ENCODE data around the gene HECTD4.

HECTD4 gene

DNA sequence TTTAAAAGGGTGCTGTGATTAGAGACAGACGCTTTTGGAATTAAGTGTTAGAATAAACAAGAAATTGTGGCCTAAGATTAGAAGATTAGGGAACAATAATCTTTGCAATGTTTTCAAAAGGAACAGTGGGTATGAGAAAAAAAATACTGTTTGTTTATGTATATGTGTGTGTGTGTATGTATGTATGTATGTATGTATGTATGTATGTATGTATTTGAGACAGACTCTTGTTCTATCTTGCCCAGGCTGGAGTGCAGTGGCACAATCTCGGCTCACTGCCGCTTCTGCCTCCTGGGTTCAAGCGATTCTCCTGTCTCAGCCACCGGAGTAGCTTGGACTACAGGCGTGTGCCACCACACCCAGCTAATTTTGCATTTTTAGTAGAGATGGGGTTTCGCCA lies 175.3 kb downstream of the HECTD4 start:
- no peak for DNase-seq (ENCODE audit: low spot score)

DNA sequence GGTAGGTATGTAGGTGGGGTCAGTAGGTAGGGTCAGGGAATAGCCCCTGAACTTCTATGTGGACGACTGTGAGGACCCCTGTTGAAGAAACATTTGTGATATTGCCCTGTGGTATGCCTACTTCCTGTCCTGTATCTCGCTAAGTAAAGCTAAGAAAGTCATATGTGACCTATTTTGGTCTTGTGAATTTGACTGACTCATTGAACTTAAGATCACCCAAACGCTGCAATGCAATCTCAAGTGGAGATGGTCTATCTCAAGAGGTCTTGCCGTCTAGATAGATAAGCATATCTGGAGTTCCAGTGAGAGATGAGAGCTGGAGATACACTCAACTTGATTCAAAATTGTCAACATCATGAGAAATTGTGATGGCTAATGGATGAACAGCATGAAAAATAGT lies 183.1 kb downstream of the HECTD4 start:
- DNase-seq (ENCODE audit: low spot score) = no peak

DNA sequence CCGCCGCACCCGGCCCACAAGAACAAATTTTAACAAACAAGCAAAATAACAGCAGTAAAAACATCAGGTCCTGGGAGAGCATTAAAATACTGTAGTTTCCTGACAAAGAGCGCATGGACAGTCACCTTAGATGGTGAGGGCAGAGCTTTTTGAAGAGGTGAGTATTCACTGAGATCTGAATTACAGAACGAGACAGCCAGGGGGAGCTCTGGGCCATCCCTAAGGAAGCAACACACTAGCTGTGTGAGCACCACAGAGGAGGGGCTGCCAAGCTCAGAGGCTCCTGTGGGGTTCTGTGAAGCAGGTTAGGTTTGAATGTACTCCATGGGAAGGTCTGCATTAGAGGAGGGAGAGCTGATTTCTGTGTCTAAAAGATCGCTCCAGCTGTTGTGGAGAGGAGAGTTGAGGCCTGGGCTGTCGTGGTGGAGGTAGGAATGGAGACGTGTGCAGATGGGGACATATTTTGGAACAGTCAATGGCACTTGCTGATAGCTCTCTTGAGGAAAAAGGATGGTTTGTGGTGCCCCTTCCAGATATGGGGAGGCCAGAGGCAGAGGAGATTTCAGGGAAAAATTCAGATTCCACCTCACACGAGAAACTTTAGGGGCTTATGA lies 184.0 kb downstream of the HECTD4 start:
- peak; percentile 83 for DNase-seq (ENCODE audit: low spot score)

DNA sequence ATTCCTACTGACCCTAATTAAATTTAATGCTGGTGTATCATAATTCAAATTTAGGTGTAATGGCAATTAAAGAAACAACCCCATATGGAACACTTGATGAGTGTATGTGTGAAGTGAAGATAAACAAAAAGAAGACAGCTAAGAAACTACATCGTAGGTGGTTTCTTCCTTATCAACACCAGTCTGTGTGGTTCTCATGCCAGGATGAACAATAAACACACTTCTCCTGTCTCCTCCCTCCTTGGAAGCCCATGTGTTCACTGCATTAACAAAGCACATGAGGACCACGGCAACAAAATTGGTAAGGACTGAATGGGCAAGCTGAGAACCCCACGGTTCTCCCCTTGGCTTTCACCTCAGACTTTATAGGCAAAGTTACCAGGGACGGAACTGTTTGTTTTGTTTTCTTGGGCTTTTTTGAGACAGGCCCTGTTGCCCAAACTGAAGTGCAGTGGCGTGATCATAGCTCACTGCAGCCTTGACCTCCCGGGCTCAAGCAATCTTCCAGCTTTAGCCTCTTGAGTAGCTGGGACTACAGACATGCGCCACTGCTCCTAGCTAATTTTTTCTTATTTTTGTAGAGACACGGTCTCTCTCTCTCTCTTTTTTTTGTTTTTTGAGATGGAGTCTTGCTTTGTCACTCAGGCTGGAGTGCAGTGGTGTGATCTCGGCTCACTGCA lies 185.9 kb downstream of the HECTD4 start:
- no peak for DNase-seq (ENCODE audit: low spot score)

DNA sequence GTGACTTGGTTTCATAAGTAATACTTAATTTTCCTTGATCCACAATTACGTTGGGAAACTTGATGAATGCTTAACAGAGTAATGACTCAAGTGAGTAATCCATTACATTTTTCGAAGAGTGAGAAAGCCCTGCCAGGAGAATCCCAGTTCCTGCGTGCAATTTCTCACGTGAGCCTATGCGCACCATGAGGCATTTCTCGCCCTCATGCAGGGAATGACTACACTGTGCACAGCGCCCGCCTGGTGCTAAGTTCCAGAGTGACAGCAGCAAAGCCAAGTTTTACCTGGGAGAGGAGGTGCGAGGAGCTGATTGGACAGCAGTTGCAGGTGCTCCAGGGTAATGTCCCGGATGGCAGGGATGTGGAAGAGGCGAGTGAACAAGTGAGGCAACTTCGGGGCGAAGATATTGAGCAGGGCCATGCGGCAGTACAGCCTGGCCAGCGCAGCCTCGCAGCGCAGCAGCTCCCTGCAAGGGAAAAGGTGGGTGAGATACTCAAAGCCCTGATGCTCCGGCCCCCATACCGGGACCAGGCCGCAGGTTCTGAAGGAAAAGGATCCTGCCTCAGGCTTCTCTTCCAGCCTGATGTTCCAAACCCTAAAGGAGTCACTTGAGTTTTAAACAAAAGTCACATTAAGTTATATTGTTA lies 187.5 kb downstream of the HECTD4 start:
- DNase-seq (ENCODE audit: low spot score) = no peak

DNA sequence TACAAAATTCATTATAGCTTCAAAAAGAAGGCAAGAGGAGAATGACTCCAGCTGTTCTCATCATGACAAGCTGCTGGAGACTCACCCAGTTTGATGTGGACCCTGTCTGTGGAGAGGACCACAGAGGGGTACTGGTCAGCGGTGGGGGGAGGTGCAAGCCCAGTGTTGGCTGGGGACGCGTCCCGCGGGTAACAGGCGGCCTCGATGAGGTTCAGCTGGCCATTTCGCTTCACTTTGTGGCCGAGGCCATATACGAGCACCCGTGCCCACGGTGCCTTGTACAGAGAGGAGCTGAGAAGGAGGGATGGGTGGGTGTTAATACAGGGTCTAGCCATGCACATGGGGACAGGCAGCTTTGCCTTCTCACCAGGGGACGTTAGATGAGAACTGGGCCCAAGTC lies 189.8 kb downstream of the HECTD4 start:
- DNase-seq (ENCODE audit: low spot score) = no peak

DNA sequence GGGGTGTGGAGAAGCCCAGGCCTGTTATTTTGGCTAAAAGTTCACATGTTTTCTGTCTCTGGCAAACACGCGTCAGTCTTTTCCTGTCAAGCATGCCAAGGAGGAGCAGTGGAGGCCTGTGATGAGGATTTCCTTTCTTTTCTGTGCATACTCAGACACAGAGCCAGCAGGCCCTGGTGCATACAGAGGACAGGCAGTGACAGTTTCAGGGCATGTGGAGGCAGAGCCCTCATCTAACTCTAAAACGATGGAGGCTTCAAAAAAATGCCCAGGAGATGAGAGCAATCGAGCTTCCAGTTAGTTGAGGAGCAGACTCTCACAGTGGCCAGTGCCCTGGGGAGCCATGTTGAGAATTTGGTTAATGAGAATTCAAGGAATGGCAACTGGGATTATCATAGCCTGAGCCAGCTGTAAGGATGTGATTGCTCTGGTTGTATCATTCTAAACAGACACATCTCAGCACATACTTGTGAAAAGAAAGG lies 190.3 kb downstream of the HECTD4 start:
- no peak for DNase-seq (ENCODE audit: low spot score)

DNA sequence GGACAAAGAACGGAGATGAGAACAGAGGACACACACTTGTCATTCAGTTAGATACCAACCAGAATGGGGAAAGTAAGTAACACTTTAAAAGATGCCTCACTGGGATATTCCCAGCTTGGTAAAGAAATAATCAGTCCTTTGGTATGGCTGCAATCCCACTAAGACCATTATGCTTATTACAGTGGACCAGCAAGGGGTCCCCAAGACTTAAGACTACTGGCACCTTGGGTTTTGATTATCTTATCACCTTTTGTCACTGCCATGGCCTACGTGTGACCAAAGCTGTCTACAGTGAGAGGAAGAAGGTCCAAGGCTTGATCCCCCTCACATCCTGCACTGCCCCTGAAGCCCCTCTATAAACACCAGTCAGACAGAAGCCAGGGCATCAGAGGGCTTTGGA lies 191.0 kb downstream of the HECTD4 start:
- DNase-seq (ENCODE audit: low spot score) = no peak

DNA sequence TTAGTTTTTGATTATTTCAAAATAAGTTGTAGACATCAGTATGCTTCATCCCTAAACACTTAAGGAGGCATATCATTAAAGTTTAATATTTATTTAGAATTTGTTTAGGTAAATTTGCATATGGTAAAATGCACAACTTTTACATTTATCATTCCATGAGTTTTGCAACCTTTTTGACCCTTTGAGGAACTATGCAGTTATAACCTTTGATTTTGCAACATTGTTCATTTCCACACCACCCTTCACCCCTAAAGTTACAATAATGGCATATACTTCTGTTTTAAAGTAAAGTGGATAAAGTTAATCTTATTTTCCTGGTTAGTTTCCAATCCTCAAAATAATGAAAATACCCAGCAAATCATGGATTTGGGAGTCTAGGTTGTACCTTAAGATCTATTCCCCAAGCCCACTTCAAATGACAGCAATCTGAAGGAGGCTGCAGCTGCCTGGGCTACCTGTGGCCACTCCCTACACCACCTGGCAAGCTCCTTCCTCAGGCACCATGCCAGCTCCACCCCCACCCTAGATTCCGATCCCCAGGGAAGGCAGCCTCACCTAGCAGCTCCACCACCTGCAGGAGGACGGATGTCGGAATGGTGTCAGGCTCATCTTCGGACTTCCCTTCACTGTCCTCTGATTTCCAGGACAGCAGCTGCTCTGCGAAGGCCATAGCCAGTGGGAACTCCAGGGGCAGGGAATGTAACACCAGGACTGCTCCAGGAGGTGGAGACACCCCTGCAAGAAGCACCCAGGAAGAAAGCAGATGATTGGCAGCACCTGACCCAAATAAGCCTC lies 191.8 kb downstream of the HECTD4 start:
- no peak for DNase-seq (ENCODE audit: low spot score)

DNA sequence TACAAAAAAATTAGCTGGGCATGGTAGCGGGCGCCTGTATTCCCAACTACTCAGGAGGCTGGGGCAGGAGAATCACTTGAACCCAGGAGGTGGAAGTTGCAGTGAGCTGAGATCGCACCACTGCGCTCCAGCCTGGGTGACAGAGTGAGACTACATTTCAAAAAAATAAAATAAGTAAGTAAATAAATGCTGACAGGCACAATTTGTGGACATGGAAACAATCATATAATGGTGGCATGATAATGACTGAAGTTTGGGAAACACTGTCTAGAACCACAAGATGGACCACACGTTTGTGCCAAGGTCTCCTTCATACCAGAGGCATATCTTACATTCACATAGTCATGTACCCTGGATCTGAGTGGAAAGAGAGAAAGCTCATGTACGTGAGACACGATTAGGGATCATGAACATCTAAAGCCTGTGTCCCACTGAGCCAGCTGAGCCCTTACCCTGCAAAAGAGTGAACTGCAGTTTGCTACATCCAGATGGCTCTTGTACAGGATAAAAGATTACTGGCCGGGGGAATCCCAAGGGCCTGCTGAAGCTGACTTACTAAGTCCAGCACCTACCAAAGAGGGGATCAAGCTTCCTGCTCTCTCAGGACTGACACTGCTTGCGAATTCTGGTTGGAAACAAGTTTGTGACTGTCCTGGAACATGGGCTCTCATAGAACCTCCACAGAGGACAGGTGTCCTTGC lies 194.0 kb downstream of the HECTD4 start:
- peak; percentile 87 for DNase-seq (ENCODE audit: low spot score)

DNA sequence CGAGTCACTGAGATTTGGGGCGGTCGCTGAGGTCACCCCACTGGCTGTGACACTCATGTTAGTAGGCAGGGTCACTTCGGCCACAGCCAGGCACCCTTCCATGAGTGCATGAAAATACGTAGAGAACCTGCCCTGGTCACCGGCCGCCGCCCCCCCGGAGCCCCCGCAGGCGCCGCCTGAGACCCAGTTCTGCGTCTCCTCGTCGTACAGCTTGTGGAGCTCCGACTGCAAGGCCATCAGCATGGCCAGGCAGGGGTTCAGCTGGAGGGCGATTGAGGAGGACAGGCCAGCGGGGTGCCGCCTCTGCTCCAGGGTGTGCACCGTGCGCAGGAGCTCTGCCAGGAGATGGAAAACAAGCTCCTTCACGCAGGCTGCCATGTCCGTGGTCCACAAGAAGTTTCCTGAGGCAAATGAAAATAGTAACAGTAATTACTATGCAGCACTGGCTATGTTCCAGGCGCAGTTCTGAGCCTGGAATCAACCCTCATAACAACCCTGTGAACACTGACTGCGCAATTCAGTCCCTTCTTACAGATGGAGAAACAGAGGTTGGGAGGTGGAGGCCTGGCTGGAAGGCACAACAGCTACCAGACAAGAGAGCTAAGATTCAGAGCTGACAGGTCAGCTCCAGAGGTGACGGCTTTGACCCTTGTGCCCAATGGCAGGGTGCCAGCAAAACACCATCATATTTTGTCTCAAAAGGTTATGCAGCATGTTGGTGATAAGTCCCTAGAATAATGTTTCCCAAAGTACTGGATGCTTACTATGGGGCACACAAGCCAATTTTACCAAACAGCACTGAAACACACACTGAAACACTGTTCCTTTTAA lies 196.9 kb downstream of the HECTD4 start:
- DNase-seq (ENCODE audit: low spot score) = no peak

DNA sequence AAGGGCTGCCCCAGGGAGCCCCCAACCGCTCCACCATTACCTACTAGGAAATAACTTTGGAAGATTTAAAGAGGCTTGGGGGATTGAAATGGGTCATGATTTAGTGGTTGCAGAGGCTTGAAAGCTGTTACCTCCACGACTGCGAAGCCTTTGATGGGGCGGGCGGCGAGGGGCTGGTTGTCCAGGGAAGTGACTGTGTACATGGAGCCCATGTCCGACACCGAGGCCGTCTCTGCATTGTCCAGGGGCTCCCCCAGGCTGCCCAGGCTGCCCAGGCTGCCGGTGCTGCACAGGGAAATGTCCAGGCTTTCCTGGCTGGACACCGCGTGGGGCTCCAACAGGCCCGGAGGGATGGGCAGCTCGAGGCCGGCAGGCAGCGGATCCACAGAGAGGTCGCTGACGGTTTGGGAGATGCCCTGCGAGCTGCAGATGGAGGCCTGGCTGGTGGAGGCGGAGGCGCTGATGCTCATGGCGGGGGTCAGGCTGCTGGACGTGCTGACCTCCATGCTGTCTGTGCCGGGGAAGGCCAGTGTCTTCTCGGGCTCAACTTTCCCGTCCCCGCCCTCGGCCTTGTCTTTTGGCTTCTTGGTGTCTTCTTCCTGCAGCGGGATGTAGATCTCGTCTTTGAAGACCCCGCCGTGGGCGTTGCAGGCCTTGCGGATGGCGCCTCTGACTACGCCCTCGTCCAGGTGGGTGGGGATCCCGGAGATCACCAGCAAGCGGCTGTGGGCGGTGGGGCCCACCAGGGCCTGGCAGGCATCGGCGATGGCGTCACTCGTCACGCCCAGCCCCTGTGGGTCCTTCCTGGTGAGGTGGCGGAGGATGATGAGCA lies 198.0 kb downstream of the HECTD4 start:
- DNase-seq (ENCODE audit: low spot score) = no peak

DNA sequence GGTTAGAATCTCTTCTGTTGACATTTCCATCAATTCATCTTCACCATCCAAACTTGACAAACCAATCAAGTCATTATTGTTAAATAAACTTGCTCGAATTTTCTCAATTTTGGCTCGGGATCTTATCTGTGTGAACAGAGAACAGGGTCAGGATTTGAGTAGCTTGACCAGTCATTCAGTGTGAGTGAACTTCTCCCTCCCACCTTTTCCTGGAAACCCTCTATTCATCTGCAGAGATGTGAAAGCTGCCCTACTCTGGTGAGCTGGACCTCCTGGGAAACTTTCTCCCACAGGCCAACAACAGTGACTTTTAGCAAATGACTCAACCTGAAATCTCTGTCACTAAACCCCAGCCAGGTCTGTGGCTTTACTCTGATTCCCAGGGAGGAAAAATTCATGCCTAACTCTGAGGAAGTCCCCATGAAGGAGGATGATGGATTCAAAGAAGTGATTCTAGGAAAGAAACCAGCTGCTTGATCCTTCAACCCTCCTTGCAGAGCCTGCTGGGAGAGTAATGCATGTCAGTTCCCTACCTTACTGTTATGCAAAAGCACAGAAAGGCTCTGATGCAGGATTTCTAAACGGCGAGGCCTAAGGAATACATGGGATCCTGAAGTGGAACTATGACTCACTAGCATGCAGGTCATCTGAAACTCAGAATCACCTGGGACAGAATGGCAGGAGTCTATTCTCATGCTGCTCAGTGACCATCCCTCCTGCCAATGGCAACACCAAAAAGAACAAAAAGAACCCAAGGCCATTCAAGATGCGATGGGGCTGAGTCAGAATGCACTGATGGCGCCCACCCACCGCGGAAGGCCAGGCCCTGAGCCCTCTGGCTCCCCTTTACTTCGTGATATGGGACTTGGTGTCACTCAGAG lies 198.8 kb downstream of the HECTD4 start:
- no peak for DNase-seq (ENCODE audit: low spot score)

DNA sequence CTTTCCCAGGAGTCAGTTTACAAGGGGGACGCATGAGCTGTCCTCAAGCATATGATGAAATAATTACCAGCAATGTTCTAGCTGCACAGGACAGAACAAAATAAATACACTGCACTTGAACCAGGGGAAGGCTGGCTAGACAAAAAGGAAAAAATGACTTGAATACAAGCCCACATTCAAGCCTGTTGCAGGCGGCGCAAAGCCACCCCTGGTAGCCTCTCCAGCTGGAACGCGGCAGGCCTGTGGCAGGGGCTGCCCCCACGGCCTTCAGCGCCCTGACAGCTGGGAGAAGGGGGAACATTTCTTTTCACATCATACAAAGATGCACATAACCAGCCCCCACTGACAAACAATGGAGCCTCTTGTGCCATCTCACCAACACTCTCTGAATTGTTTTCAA lies 199.7 kb downstream of the HECTD4 start:
- DNase-seq (ENCODE audit: low spot score) = no peak

DNA sequence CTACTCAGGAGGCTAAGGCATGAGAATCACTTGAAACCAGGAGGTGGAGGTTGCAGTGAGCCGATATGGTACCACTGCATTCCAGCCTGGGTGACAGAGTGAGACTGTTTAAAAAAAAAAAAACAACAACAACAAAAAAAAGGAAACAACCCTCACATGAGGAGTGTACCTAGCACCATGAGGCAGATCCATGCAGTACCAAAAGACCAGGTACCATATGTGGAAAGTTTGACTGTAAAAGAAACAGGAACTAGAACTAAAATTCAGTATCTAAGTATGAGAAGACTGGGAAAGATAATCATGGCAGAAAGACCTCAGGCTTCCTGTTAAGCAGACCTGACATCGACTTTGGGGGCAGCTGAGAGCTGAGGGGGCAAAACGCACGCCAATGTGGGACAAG lies 201.8 kb downstream of the HECTD4 start:
- DNase-seq (ENCODE audit: low spot score) = no peak

DNA sequence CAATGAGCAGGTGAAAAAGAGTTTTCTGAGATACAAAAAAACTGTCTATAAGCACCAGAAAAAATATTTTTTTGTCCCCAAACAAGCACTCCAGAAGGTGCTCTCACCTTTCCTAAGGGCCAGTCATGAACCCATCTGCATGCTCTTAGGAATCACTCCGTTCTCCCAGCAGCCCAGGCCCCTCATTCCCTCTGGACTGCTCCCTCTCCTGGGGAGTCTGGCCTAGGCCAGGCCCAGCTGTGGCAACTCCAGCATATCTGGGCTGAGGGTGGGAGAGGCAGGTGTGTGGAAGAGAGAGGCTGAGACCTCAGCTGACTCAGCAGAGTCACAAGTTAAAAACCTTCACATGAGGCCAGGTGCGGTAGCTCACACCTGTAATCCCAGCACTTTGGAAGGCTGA lies 202.3 kb downstream of the HECTD4 start:
- no peak for DNase-seq (ENCODE audit: low spot score)

DNA sequence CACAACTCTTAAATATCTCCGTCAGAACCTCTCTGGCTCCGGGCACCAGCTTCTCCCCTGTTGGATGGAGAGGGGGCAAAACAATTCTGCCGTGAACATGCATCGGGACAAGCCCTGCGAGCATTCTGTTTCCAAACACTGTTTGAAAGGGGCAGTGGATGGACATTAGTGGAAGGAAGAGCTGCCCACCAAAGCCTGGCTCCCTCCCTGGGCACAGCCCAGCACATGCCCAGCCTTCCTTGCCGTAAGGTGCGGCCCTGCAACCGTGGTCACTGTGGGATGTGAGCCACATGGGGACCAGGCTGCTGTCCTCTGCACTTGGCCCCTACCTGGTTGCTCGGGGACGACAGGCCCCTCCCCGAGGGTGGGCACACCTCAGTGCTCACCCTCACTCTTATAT lies 202.9 kb downstream of the HECTD4 start:
- DNase-seq (ENCODE audit: low spot score) = no peak

DNA sequence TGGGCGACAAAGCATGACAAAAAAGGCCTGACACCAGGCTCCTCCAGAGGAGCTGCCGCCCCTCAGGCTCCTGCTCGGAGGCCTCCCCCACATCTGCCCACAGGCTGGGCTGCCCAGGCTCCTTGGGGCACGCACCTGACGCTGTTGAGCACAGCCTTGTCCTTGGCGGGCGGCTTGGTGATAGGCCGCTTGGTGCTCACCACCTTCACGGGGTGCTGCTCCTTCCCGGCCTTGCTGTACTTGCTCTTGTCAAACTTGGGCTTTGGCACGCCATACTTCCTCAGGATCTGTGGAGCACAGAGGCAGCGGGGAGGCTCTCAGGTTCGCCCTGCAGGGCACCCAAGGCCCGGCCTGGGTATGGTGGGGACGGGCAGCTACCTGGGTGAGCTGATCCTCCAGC lies 203.4 kb downstream of the HECTD4 start:
- no peak for DNase-seq (ENCODE audit: low spot score)

DNA sequence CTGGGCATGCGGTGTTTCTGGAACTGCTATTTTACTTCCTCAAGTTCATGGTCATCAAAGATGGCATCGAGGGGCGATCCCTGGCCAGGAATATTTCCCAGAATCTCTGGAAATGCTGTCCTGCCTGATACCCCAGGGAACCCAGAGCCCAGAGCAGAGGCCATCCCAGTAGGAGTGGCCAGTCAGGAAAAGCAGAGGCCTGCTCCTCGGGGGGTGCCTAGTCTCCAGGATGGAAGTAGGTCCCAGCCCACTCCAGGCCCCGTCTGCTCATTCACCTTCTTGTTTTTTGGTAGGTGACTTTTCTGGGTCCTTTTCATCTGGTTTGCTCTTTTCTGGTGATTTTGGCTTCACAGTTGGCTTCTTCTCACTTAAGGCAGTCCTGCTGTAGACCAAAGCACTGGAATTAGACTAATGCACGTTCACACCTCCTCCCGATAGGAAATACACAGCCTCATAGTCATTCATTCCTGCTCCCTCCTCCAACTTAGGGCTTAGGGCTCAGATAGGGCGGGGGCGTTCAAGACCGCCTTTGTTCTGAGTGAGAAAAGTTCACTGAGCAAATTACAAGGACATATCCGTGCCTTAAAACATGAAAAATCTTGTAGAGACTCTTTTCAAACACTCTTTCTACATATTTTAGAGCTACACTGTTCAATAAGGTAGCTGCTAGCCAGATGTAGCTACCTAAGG lies 205.8 kb downstream of the HECTD4 start:
- DNase-seq (ENCODE audit: low spot score) = no peak

Measured in D341Med (cell line).